ENCODE measurements around the gene AMPD1. TPM values are rescaled to one million over a fixed set of nuclear protein-coding genes. Genes with fewer than 3 reads are reported as not detected.

The AMPD1 gene
- total and polyA plus RNA-seq, 10 of the 15 experiments (the other 5 are each of a cell fraction or from before 2014, with no cell fraction given) = 0.12 to 0.30 (median 0.14) TPM; not detected in 7

- RAD21 ChIA-PET (ENCODE audit: unreplicated experiment) = no interaction called here
- Histone ChIP-seq H3K9ac (ENCODE audit: control insufficient read depth, insufficient read depth, low read length) (no peak overlapping the region), H3K27me3 (replicated peaks in 1 of 2; ENCODE audit: control insufficient read depth in 2 of 2, insufficient read depth in 2 of 2, low read length in 1 of 2) (no peaks in the 10 kb centered on the region; a peak in 1 of 4 replicates), H3K27ac (ENCODE audit: control insufficient read depth, insufficient read depth) (no peak overlapping the region), H4K20me1 (ENCODE audit: control insufficient read depth, insufficient read depth) (no peaks in the 10 kb centered on the region), H3K9me3 (replicated peaks; ENCODE audit: control insufficient read depth, insufficient read depth, low read length) (no peaks in the 10 kb centered on the region), H3K4me1 (ENCODE audit: control insufficient read depth, insufficient read depth, low read length) (peaks cover 5% of the 10 kb centered on the region), H3K36me3 (ENCODE audit: control insufficient read depth in 2 of 2, insufficient read depth in 2 of 2, low read length in 1 of 2) (no peaks in the 10 kb centered on the region), H2AFZ (ENCODE audit: control insufficient read depth, low read depth, low read length) (no peak overlapping the region), H3K4me2 (ENCODE audit: control insufficient read depth, insufficient read depth) (no peak overlapping the region), H3K4me3 (no peak overlapping the region), H3K79me2 (ENCODE audit: control insufficient read depth, insufficient read depth, low read length) (no peaks in the 10 kb centered on the region)
- no peak for FAIRE-seq
- no TSS peak for BruUV-seq (replicated peaks)
- CTCF ChIA-PET = interaction anchor here (0.8 to 5.0 kb wide), 5 partner anchors 9 to 325 kb away, joined by 3 to 31 read pairs (median 4); partner anchors contain the start of gene AMPD1
- POLR2A ChIA-PET = no interaction called here
- TF ChIP-seq YY1 (IDR thresholded peaks at IDR 0.05; ENCODE audit: low read depth, low read length) = no peak
- no peak for TF ChIP-seq NFYA (IDR thresholded peaks at IDR 0.05; ENCODE audit: borderline replicate concordance, low read depth, low read length)
- TF ChIP-seq DPF2 (IDR thresholded peaks at IDR 0.05) = no peak
- TF ChIP-seq MXI1 (IDR thresholded peaks at IDR 0.05; ENCODE audit: low read depth, low read length) = no peak
- no peak for TF ChIP-seq POLR2AphosphoS5 (IDR thresholded peaks at IDR 0.05; ENCODE audit: low read length)
- no peak for TF ChIP-seq E2F8 (IDR thresholded peaks at IDR 0.05; ENCODE audit: low read depth, partially characterized antibody)
- TF ChIP-seq SMC3 (IDR thresholded peaks at IDR 0.05; ENCODE audit: borderline replicate concordance, low read length) = no peak
- no peak for TF ChIP-seq NFYB (IDR thresholded peaks at IDR 0.05; ENCODE audit: insufficient read depth, low read depth, low read length)
- no peak for TF ChIP-seq ZBTB33 (IDR thresholded peaks at IDR 0.05)
- no peak for TF ChIP-seq NR2F1 (conservative IDR thresholded peaks at IDR 0.05)
- intact Hi-C loops (cut with micrococcal nuclease; ENCODE audit: unreplicated experiment) (loop anchor here (5.0 kb wide), 1 partner anchor 325 kb away; no protein-coding TSS in a partner anchor), in situ Hi-C loops (cut with MboI) (loop anchor here (10.0 kb wide), 1 partner anchor 327 kb away; no protein-coding TSS in a partner anchor)
- 43% methylated on average over 7 of the region's 7 CpGs for WGBS (ENCODE audit: insufficient coverage, insufficient replicate concordance, low lambda C conversion rate, missing lambda C conversion rate)
- no peak for DNase-seq (ENCODE audit: low read depth, low spot score)
- SMC1A ChIA-PET (ENCODE audit: uncharacterized antibody, unreplicated experiment) = interaction anchor here (0.6 to 1.2 kb wide), 3 partner anchors 11 to 288 kb away, joined by 3 to 5 read pairs (median 4); no protein-coding TSS in a partner anchor
- ATAC-seq = no peak
Observed at GRCh38 chr1:114671939-114672275, 23.4 kb downstream of the AMPD1 start.

Data from GM12878 (cell line).